Parathyroid adenoma (tissue), 2 donors: ENCODE results near the gene CCNL2.

Experiments used
- H2AFZ ChIP-seq: fragments of 300-600 bp; sonication (generic); one replicate; pipeline ENCODE4 v1.7.0; 2017; ENCODE audit warnings: antibody characterized with exemption, mild to moderate bottlenecking
- H3K27ac ChIP-seq: fragments of 300-600 bp; sonication (generic); one replicate; pipeline ENCODE4 v1.7.0; 2017
- H3K27me3 ChIP-seq: fragments of 300-600 bp; sonication (generic); one replicate; pipeline ENCODE4 v1.7.0; 2017; ENCODE audit warnings: low read length; ENCODE audit not compliant: control insufficient read depth, insufficient read depth
- H3K36me3 ChIP-seq: fragments of 300-600 bp; sonication (generic); one replicate; pipeline ENCODE4 v1.7.0; 2017; ENCODE audit warnings: low read length; ENCODE audit not compliant: control insufficient read depth, insufficient read depth
- H3K4me1 ChIP-seq: fragments of 300-600 bp; sonication (generic); one replicate; pipeline ENCODE4 v1.7.0; 2017; ENCODE audit warnings: control low read depth
- H3K4me2 ChIP-seq: fragments of 300-600 bp; sonication (generic); one replicate; pipeline ENCODE4 v1.7.0; 2017; ENCODE audit warnings: low read length
- H3K4me3 ChIP-seq: fragments of 300-600 bp; sonication (generic); one replicate; pipeline ENCODE4 v1.7.0; 2017; ENCODE audit warnings: low read depth, low read length
- H3K79me2 ChIP-seq: fragments of 300-600 bp; sonication (generic); one replicate; pipeline ENCODE4 v1.7.0; 2017; ENCODE audit warnings: control low read depth
- H3K9ac ChIP-seq: fragments of 300-600 bp; sonication (generic); one replicate; pipeline ENCODE4 v1.7.0; 2017; ENCODE audit warnings: mild to moderate bottlenecking
- H3K9me3 ChIP-seq: fragments of 300-600 bp; sonication (generic); one replicate; pipeline ENCODE4 v1.7.0; 2017; ENCODE audit warnings: low read length; ENCODE audit not compliant: control insufficient read depth
- CTCF ChIP-seq: fragments of 300-600 bp; sonication (generic); IDR thresholded peaks from one replicate; pipeline ENCODE4 v1.7.0; 2017; ENCODE audit warnings: antibody characterized with exemption, mild to moderate bottlenecking
- donor health status: primary hyperparathyroidism.

CCNL2 gene

DNA sequence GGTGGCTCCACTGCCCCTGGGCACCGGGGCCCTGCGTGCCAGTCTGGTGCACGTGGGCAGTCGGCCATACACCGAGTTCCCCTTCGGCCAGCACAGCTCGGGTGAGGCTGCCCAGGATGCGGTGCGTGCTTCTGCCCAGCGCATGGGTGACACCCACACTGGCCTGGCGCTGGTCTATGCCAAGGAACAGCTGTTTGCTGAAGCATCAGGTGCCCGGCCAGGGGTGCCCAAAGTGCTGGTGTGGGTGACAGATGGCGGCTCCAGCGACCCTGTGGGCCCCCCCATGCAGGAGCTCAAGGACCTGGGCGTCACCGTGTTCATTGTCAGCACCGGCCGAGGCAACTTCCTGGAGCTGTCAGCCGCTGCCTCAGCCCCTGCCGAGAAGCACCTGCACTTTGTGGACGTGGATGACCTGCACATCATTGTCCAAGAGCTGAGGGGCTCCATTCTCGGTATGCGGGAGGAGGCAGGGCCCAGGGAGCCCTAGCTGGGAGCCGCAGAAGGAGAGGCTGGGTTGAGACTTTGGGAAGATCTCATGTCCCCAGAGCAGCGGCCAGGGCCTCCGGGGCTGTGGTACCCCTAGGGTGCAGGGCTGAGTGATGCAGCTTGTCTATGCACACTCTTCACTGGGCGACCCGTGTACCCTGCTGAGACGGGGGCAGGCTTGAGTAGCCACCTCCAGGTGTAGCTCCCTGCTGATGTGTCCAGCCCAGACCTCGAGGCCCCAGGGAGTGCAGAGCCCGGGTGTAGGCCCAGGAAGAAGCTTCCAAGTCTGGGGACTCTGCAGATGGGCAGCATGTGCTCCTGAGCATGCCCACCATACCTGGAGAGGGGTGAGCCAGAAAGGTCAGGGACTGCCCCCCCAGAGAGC is 38.1 kb upstream of the CCNL2 start:
- H3K4me2 ChIP-seq = no peak overlapping the region
- H3K27me3 ChIP-seq = no peaks in the 10 kb centered on the region
- H3K36me3 ChIP-seq = no peaks in the 10 kb centered on the region
- no peak overlapping the region for H3K27ac ChIP-seq
- no peaks in the 10 kb centered on the region for H3K79me2 ChIP-seq
- no peak for TF ChIP-seq CTCF
- H3K9me3 ChIP-seq = no peaks in the 10 kb centered on the region
- no peak overlapping the region for H3K4me3 ChIP-seq
- no peak overlapping the region for H3K9ac ChIP-seq
- H2AFZ ChIP-seq = no peak overlapping the region
- H3K4me1 ChIP-seq = no peaks in the 10 kb centered on the region

DNA sequence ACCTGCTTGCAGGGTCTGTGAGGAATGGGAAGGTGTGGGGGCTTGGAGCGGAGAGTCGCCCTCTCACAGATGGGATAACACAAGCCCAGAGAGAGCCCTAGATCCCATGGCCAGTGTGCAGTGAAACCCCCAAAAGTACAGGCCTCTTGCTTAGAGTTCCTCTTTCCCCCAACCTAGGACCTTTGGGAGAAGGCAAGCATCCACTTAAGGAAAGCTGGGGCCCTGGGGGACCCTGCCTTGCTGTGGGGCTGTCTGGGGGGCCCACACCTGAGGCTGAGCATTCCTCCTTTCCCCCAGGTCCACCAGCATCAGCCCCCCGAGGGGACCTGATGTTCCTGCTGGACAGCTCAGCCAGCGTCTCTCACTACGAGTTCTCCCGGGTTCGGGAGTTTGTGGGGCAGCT is 37.5 kb upstream of the CCNL2 start:
- Histone ChIP-seq H3K36me3 (no peaks in the 10 kb centered on the region), H3K4me2 (no peak overlapping the region), H2AFZ (no peak overlapping the region), H3K4me3 (peak overlapping the region; percentile 12), H3K79me2 (no peaks in the 10 kb centered on the region), H3K4me1 (no peaks in the 10 kb centered on the region), H3K9me3 (no peaks in the 10 kb centered on the region), H3K27ac (no peak overlapping the region), H3K27me3 (no peaks in the 10 kb centered on the region), H3K9ac (no peak overlapping the region)
- no peak for TF ChIP-seq CTCF

DNA sequence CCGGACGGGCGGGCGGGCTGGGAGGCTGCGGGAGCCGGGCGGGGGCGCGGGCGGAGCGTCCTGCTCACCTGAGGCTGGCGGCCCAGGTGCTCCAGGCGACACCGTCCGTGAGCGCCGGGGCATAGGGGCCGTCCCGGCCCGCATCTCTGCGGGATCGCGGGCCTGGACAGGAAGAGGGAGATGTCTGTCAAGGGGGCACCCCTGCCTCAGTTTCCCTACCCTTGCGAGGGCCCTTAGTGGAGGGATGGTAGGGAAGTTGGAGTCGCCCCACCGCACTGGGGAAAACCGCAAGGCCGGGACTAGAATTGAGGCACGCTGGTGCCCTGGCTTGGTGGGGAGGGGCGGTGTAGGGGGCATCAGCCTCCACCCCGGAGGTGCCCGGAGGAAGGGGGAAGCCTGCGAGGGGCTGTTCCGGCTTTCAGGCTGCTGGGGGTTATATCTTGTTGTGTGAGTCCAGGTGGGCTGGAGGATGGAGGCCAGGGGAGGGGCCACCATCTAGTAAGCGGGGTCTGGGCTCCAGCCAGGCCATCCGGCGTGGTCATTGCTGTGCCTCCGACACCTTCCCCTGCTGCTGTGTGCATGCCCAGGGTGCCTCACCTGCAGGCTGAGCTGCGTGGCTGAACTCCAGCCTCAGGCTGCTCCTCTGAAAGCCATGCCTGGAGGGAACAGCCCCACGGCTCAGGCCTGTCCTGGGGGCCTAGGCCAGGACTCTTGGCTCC is 36.9 kb upstream of the CCNL2 start:
- Histone ChIP-seq H2AFZ (no peak overlapping the region), H3K4me3 (peak overlapping the region; percentile 12), H3K27ac (no peak overlapping the region), H3K4me2 (no peak overlapping the region), H3K36me3 (no peaks in the 10 kb centered on the region), H3K4me1 (no peaks in the 10 kb centered on the region), H3K9ac (no peak overlapping the region), H3K27me3 (no peaks in the 10 kb centered on the region), H3K9me3 (no peaks in the 10 kb centered on the region), H3K79me2 (no peaks in the 10 kb centered on the region)
- TF ChIP-seq CTCF = no peak

GRCh38 chr1:1435106-1435903 is 36.2 kb upstream of the CCNL2 start, which contains the start of gene VWA1:
TSS of gene VWA1 (plus strand) at chr1:1435690. CDS start at chr1:1435749, 59 bp downstream.
- no peak within 1 kb of the TSS for H3K9ac ChIP-seq
- peak within 1 kb of the TSS; percentile 67 for H3K27ac ChIP-seq
- H3K27me3 ChIP-seq = no peaks in the 10 kb centered on the region
- TF ChIP-seq CTCF = no peak
- H3K9me3 ChIP-seq = no peaks in the 10 kb centered on the region
- H3K4me1 ChIP-seq = no peaks in the 10 kb centered on the region
- no peaks in the 10 kb centered on the region for H3K36me3 ChIP-seq
- H2AFZ ChIP-seq = no peak within 1 kb of the TSS
- peak within 1 kb of the TSS; percentile 12 for H3K4me3 ChIP-seq
- H3K4me2 ChIP-seq = peak within 1 kb of the TSS; percentile 63
- no peaks in the 10 kb centered on the region for H3K79me2 ChIP-seq
